ENCODE results near the gene CALR3.
"Not testable (repeated sequence)": the region's sequence is repeated elsewhere in the genome, so short reads cannot be mapped to it uniquely, and the experiment has no call there.

Gene CALR3

DNA sequence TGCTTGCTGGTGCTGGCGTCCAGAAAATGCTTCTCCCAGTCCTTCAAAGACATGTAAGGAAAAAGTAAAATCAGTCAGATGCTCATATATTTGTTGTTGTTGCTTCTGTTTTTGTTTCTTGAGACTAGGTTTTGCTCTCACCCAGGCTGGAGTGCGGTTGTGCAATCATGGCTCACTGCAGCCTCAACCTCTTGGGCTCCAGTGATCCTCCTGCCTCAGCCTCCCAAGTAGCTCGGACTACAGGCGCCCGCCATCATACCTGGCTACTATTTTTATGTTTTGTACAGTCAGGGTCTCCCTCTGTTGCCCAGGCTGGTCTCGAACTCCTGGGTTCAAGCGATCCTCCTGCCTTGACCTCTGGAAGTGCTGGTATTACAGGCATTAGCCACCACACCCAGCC, 13.2 kb downstream of the CALR3 start:
- DNase-seq, result no peak

DNA sequence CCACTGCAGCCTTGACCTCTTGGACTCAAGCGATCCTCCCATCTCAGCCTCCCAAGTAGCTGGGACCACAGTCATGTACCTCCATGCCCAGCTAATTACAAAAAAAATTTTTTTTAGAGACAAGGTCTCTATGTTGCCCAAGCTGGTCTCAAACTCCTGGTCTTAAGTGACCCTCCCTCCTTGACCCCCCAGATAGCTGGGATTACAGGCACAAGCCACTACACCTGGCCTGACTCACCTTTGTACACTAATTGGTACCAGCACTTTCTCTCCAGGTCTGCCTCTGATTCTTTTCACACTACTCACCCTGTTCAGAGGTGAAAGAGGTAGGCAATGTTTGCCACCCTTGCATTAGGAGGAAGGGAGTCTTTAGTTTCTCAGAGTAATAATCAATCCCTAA, 18.7 kb downstream of the CALR3 start:
- DNase-seq, result no peak

DNA sequence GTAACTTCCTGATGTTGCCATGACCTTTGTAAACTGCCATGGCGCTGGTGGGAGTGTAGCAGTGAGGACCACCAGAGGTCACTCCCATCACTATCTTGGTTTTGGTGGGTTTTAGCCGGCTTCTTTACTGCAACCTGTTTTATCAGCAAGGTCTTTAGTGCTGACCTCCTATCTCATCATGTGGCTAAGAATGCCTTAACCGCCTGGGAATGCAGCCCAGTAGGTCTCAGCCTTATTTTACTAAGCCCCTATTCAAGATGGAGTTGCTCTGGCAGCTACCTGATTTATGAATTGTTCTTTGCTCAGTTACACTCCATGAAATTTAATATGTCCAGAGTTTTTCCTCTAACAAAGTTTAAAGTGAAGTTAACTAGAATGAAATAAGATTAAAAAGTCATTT, 19.6 kb downstream of the CALR3 start:
- DNase-seq, result no peak

DNA sequence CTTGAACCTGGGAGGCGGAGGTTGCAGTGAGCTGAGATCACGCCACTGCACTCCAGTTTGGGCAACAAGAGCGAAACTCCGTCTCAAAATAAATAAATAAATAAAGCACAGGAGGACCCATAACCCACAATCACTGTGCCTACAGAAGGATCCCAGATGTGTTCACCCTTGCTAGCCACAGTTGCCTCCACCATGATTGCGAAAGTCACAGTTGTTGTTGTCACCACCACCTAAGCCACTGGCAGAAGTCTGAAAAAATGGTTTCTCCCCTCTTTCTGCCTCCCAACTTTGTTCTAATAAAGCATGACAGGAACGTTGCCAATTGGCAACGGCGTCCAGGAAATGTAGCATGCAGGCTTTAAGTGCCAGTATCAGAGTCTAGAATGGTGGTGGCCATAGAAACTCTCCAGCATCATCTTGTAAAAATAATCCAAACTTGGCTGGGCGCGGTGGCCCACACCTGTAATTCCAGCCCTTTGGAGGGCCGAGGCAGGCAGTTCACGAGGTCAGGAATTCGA, 22.0 kb downstream of the CALR3 start:
- no peak for DNase-seq

DNA sequence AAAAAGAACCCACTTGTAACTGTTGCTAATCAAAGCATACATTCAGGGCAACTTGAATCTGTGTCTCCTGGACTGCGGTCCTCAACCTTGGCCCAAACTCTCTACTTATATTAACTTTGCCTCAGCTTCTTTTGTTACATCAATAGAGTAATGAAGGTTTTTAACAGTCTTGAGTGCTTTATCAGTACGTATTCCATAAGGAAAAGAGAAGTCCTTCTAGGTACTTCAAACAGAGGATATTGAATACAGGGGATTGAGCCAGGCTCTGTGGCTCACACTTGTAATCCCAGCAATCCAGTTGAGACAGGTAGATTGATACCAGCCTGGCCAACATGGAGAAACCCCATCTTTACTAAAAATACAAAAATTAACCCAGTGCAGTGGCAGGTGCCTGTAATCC, 23.0 kb downstream of the CALR3 start:
- DNase-seq, result no peak

DNA sequence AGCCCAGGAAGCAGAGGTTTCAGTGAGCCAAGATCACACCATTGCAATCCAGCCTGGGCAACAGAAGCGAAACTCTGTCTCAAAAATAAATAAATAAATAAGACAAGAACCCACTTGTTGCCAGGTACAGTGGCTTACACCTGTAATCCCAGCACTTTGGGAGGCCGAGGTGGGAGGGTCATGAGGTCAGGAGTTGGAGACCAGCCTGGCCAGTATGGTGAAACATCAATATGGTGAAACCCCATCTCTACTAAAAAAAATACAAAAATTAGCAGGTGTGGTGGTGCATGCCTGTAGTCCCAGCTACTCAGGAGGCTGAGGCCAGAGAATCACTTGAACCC, 23.4 kb downstream of the CALR3 start:
- DNase-seq, result not testable (repeated sequence)

DNA sequence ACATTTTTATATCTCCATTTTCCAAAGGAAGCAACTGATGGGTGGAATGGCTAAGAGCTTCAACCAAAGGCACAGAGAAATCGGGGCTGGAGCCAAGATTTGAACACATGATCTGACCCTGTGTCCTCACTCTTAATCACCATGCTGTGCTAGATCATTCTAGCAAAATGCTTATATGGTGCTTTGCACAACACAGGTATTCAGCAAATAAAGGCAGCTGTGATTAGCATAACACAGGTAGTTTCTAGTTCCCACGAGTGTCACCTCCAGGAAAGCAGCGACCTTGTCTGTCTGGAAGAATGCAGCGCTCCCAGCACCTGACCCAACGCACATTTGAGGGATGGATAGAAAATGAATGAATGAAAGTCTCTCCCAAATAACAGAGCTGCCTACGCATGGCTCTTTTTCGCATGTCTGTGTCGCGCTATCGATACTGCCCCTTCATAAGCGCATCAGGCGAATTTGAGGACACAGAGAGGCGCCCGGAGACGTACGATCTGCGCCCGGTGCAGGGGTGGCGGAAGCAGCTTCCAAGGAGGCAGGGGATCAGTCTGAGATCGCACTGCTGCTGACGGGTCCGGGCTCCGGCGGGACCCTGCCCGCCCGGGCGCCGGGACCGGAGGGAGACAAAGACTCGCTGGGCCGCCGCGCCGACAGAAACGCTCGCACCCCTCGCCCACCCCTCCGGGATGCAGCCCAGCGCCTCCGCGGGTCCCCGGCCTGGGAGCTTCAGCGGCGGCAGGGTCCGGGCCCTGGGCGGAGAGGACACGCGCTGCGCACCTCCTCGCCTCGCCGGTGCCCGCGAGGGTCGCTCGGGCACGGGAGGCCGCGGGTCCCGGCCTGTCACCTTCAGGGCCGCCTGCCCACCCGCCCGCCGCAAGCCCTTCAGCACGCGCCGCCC, 24.8 kb downstream of the CALR3 start:
- DNase-seq, result peak; percentile 46

DNA sequence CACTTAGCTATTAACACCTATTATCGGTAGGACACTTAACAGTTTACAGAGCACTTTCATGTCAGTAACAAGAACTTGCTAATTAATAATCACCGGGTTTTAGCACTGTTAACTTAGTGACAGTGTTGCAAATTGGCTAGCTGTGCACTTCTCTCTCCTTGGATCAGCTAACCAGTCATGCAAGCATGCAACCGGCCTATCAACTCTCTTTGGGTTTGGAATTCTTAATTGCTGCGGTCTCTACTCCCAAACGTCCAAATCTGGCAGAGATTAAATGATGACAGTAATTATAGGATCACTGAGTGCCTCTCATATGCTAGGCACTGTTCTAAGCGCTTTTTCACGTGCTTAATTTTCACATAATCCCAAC, 25.4 kb downstream of the CALR3 start:
- no peak for DNase-seq

DNA sequence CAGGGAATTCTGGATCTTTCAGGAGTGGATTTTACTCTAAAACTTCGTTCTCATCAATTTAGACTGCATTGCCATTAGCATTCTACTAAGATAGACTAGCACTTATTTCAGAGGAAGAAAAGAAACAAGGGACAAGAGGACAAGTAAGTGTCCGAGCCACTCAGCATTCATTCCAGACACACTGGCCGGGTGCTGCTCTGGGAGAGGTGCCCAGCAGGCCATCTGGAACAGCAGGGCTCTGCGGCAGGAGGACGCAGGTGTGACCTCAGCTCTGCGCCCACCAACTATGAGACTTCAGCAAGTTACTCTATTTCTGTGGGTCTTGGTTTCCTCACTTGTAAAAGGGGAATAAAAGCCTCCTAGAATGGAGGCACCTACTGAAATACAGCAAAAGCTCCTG, 28.4 kb downstream of the CALR3 start:
- no peak for DNase-seq

DNA sequence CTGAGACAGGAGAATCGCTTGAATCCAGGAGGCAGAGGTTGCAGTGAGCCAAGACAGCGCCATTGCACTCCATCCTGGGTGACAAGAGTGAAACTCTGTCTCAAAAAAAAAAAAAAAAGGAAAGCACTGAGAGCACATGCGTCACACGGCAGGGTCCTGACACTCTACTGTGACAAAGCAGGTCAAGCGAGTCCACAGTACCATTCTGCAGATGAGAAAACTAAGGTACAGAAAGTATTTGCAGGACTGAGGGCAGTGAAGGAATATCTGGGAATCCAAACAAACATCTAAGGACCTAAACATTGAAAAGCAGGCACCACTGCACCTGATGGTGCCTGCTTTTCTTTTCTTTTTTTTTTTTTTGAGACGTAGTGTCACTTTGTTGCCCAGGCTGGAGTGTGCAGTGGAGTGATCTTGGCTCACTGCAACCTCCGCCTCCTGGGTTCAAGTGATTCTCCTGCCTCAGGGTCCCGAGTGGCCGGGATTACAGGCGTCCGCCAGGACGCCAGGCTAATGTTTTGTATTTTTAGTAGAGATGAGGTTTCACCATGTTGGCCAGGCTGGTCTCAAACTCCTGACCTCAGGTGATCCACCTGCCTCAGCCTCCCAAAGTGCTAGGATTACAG, 29.1 kb downstream of the CALR3 start:
- not testable (repeated sequence) for DNase-seq

DNA sequence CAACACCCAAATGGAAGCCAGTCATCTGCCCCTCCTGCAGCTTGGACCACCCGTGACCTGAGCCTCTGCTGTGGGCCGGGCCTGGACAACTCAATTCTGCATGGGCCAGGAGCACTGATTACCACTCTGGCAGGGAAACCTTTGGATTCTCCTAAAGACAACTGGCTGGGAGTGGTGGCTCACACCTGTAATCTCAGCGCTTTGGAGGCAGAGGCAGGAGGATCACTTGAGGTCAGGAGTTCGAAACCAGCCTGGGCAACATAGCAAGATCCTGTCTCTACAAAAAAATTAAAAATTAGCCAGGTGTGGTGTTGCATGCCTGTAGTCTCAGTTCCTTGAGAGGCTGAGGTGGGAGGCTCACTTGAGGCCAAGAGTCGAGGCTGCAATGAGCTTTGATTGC, 30.7 kb downstream of the CALR3 start:
- no peak for DNase-seq

DNA sequence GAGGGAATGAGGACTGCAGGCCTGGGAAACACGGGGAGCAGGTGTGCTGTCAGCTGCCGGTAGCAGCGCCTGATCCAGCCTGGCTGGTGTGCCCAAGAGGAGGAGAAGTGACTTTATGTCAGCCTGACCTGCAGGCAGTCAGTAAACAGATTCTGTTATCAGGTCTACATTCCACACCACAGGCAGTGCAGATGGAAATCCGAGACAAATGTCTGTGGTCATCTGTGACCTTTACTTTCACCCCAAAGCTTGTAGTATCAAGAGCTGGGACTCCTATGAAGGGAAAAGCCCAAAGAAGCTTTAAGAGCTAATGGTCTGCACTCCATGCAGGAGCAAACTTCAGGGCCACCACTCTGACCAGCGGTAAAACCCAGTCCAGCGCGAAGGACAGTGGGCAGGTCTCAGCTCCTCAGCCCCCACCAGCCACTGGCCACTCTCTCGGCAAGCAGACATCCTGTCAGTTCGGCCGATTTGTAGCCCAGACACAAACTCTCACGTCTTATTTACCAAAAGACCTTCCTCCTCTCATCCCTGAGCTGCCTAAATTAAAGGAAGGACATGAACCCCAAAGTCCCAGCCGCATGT, 31.9 kb downstream of the CALR3 start:
- DNase-seq, result no peak

DNA sequence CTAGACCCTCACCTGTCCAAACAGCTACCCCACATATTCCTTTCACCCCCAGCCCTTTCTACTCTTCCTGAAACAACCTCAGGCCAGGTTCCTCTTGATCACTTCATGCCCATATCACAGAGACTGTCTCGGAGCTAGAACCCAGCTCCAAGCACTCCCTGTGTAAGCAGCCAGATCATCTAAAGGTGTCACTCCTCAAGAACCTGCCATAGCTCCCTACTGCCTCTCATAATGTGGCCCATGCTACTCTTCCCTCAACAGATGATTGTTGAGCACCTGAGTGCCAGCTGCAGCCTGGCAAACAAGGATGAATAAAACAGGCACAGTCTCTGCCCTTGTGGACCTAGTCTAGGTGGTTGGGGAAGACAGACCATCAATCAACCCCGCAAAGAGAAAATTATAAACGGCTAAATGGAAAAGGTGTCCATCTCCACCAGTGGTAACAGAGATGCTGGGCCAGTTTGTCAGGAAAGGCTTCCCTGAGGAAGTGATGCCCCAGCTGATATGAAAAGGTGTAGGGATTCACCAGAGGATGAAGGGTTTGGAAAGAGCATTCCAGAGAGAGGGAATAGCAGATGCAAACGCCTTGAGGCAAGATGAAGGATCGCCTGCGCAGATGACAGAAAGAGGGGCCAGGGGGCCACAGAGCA, 32.5 kb downstream of the CALR3 start:
- no peak for DNase-seq

DNA sequence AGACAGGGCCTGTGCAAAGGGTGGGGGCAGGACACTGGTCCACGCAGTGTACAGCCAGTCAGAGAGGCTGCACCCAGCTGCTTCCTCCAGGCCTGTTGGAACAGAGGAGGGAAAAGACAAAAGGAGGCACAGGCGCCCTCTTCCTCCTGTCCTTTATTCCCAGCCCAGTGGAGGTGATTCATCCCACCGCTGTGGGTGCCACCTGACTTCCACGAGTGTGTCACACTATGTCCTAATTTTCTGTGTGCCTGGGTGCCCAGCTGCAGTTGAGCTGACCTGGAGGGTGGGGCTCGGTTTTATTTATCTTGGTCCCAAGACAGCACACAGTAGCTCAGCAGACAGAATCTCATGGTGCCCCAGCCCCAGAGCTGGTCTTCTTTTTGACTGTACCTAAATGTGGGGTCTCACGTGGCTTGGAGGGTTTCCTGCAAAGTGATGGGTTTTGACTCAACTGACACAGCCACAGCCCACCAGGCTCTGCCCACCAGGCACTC, 33.2 kb downstream of the CALR3 start:
- peak; percentile 11 for DNase-seq

DNA sequence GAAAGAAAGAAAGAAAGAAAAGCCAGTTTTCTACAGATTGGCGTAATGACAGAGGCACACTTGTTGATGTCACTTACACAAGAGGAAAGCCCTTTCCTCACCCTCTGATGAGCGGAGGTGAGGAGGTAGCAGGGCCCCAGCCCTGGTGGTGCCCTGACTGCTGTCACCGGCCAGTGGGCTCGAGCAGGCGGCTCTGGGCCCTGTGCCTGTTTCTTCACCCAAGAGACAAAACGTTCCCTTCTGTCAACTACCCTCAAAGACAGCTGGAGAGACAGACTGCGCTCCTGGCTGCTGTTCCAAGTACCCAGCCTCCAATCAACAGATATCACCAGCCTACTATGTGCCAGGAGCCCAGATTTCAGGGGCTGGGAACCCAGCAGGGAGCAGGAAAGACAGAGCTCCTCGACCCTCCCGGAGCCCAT, 34.3 kb downstream of the CALR3 start:
- no peak for DNase-seq

DNA sequence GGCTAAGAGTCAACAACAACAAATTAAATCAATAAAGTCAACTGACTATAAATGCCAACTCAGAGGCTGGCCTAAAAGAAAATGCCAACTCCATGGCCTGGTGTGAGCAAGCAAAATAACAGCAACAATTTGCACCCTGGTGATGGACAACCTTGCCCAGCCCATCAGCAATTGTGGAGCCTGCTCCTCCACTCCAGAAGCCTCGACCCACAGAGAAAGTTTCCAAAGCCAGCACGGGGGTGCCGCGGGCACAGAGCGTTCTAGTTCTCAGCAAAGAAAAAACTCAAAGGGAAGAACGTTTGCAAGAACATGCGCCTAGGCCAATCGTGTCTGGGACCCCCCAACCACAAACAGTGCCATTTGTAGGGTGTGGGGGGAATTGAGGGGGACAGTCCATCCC, 35.5 kb downstream of the CALR3 start:
- no peak for DNase-seq

DNA sequence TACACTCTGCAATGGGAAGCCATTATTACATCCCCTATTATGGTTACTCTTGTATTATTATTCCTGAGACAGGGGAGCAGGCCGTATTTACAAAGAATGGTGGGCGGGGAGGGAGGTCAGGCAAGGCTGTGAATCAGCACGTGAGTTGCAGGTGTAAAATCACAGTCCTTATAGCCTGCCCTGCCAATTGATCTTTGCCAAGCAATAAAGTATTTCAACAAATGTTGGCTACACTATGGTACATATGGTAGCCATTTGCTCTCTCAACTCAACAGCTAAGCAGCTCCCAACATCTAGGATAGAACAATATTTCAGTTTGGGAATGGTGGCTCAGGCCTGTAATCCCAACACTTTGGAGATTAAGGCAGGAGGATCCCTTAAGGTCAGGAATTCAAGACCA, 36.3 kb downstream of the CALR3 start:
- DNase-seq, result no peak

DNA sequence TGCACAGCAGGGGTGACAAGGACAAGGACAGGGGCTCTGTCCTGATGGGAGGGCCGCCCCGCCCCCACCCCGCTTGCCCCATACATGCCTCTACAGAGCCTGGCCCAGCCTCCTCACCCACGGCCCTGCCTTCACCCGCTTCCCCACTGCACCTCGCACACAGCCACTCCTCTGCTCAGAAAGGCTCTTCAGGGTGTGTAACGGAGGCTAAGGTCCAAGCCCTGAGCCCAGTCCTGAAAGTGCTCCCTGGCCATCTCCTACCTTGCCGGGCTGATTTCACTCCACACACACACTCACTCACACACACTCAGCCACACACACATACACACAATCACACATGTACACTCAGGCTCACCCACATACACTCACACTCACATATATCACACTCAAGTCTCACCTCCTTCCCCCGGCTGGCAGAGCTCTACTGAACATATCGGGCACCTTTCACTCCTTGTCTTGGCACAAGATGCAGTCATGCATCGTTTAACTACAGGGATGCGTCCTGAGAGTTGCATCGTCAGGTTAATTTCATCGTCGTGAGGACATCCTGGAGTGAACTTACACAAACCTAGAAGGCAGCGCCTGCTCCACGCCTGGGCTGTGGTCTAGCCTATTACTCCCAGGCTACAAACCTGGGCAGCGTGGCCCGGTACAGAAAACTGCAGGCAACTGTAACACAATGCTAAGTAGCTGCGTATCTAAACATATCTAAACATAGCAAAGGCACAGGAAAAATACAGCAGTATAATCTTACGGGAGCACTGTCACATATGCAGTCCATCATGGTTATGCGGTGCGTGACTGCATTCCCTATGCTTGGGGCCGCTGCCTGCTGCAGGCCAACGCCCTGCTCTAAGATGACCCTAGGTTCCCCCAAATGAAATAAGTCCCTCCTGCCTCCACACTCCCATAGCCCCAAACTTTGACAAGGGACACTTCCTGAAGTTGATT, 37.3 kb downstream of the CALR3 start:
- no peak for DNase-seq

DNA sequence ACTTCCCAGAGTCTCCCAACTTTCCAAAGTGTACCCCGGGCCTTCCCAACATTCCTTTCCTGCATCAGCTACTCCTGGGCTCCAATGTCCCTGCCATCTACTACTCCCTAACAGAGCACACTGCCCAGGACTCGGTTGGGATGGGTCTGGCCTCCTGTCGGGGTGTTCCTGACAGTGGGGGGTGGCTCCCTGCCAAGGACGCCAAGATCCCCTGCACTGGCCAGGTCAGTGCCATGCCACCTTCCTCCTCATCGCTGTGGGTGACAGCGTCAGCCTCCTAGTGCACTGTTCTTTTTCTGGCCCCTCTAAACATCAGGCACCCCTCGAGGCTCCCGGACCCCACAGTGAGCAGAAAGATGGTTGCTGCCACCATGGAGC, 38.0 kb downstream of the CALR3 start:
- DNase-seq, result no peak

DNA sequence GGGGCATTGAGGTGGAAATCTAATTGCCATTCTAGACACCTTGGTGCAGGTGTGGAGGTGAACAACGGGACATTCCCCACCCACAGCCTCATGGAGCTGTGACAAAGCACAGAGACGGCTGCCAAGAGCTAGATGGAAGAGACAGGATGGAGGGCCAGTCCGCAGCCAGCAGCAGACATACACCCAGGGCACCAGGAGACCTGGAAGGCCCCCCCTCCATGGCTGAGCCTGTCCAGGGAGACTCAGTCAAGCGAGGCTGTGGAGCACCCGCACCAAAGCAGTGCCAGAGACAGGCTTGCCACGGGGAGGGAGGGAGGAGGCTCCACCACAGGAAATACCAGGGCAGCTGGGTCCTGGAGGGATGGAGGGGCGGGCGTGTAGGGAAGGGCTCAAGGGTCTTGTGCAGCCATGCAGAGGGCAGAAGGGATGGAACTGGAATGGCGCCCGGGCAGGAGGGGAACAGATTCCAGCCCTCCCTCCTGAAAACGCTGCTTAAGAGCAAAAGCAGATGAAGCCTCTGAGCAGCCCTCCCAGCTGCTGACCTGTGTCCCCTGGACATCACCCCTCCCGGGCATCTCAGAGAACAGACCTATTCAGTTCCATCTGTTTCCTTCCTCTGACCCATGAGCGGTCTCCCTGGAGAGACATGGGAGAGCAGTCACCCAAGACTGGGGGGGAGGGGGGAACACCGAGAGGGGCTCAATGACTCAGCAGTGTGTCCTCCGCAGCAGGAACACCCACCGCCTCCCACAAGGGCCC, 38.6 kb downstream of the CALR3 start:
- peak; percentile 11 for DNase-seq

DNA sequence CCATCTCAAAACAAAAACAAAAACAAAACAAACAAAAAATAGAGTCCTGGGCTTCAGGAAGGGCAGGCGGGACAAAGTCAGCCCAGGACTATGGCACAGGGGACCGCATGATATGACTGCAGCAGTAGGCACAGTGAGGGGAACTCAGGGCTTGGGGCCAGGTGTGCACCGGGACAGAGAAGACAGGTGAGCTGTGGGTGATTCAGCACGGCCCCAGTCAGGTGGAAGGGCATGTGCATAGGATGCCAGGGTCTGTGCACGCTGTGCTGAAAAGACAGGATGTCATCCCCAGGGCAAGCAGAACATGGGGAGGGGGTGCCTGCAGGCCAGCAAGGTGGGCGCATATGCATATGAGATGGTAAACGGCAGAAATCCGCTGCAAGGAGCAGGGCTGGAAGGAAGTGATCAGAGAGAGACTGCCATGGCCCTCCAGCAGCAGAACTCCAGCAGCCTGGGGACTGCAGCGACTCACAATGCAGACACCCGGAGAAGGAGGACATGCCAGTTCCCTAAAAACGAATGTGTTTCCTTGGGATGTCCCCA, 39.2 kb downstream of the CALR3 start:
- no peak for DNase-seq

Measured in HCEC 1CT (cell line).